Ishikawa (cell line): Measurements from ENCODE around the gene RFNG.

Experiments
- CEBPB ChIP-seq: IDR thresholded peaks from 2 replicates; pipeline ENCODE4 v1.6.1; 2012
- CREB1 ChIP-seq: IDR thresholded peaks from 2 replicates; pipeline ENCODE4 v1.6.1; 2012; ENCODE audit warnings: low read depth
- EGR1 ChIP-seq: IDR thresholded peaks from 2 replicates; pipeline ENCODE4 v1.6.1; 2012
- EP300 ChIP-seq: IDR thresholded peaks from 2 replicates; pipeline ENCODE4 v1.6.1; 2012; ENCODE audit warnings: borderline replicate concordance
- NFIC ChIP-seq: IDR thresholded peaks from 2 replicates; pipeline ENCODE4 v1.6.1; 2012
- RAD21 ChIP-seq: IDR thresholded peaks from 2 replicates; pipeline ENCODE4 v1.6.1; 2012; ENCODE audit warnings: low read depth
- TAF1 ChIP-seq: IDR thresholded peaks from 2 replicates; pipeline ENCODE4 v1.6.1; 2012; ENCODE audit warnings: low read depth, mild to moderate bottlenecking
- TCF12 ChIP-seq: IDR thresholded peaks from 2 replicates; pipeline ENCODE4 v1.6.1; 2012; ENCODE audit warnings: low read depth
- TEAD4 ChIP-seq: IDR thresholded peaks from 2 replicates; pipeline ENCODE4 v1.6.1; 2012
- USF1 ChIP-seq: IDR thresholded peaks from 2 replicates; pipeline ENCODE4 v1.6.1; 2012
- YY1 ChIP-seq: IDR thresholded peaks from 2 replicates; pipeline ENCODE4 v1.6.1; 2012; ENCODE audit warnings: low read depth
- ZBTB7A ChIP-seq: IDR thresholded peaks from 2 replicates; pipeline ENCODE4 v1.6.1; 2012; ENCODE audit warnings: low read depth
- TF ChIP-seq, protein P1 (sequence below): IDR thresholded peaks from 2 replicates; pipeline ENCODE4 v1.6.1; 2012; ENCODE audit warnings: low read depth, mild to moderate bottlenecking
- TF ChIP-seq, protein P2 (sequence below): IDR thresholded peaks from 2 replicates; pipeline ENCODE4 v1.6.1; 2012

- TF ChIP-seq EGR1 = no peak
- no peak for TF ChIP-seq USF1
- TF ChIP-seq EP300 = no peak
- no peak for TF ChIP-seq TAF1
- TF ChIP-seq CEBPB = no peak
- TF ChIP-seq, protein P1, sequence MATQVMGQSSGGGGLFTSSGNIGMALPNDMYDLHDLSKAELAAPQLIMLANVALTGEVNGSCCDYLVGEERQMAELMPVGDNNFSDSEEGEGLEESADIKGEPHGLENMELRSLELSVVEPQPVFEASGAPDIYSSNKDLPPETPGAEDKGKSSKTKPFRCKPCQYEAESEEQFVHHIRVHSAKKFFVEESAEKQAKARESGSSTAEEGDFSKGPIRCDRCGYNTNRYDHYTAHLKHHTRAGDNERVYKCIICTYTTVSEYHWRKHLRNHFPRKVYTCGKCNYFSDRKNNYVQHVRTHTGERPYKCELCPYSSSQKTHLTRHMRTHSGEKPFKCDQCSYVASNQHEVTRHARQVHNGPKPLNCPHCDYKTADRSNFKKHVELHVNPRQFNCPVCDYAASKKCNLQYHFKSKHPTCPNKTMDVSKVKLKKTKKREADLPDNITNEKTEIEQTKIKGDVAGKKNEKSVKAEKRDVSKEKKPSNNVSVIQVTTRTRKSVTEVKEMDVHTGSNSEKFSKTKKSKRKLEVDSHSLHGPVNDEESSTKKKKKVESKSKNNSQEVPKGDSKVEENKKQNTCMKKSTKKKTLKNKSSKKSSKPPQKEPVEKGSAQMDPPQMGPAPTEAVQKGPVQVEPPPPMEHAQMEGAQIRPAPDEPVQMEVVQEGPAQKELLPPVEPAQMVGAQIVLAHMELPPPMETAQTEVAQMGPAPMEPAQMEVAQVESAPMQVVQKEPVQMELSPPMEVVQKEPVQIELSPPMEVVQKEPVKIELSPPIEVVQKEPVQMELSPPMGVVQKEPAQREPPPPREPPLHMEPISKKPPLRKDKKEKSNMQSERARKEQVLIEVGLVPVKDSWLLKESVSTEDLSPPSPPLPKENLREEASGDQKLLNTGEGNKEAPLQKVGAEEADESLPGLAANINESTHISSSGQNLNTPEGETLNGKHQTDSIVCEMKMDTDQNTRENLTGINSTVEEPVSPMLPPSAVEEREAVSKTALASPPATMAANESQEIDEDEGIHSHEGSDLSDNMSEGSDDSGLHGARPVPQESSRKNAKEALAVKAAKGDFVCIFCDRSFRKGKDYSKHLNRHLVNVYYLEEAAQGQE = no peak
- TF ChIP-seq, protein P2, sequence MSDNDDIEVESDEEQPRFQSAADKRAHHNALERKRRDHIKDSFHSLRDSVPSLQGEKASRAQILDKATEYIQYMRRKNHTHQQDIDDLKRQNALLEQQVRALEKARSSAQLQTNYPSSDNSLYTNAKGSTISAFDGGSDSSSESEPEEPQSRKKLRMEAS = no peak
- no peak for TF ChIP-seq YY1
- TF ChIP-seq TCF12 = no peak
- no peak for TF ChIP-seq NFIC
- no peak for TF ChIP-seq ZBTB7A
- no peak for TF ChIP-seq CREB1
- TF ChIP-seq RAD21 = no peak
- no peak for TF ChIP-seq TEAD4
Measured at GRCh38 chr17:82034371-82035011, 17.1 kb downstream of the RFNG start.
